ENCODE measurements around the gene PRTG. TPM values are rescaled to one million over a fixed set of nuclear protein-coding genes. Genes with fewer than 3 reads are reported as not detected.
"Not testable (repeated sequence)": the region's sequence is repeated elsewhere in the genome, so short reads cannot be mapped to it uniquely, and the experiment has no call there.

Gene PRTG
- total RNA-seq, 1 experiment from 2014 or later = 3.6 TPM

DNA sequence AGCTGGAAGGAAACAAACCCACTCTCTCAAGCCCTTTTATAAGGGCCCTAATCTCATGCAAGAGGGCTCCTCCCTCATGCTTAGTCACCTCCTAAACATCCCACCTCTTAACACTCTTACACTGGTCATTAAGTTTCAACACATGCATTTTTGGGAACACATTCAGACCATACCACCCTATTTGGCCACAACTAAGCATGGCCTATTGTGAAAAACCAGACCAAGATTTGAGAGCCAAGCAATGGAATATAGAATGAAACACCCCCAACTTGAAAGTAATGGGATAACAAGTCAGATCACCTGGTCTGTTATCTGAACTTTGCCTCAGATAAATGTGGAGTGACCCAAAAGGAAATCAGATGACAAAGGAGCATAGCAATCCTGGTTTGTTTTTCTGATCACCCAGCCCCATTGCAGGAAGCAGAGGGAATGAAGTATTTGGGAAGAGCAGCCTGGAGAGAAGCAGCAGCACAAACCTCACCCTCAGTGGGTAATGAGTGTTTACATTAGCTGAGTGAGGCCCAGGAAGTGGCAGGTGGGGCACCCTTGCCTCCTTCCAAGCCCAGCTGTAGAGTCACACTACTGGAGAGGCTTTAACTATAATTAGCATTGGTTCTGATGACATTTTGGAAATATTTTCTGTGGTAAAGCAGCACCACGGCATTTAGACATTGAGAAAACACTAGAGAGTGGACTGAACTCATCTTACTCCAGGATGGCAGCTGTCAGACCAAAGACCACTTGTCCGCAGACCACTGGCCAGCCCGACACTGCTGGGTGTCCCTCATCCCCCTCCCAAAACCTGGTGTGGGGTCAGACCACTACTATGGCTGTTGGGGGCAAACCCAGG, 48.8 kb upstream of the PRTG start (continued):
- TF ChIP-seq ZNF532 (CRISPR knock-in tag; IDR thresholded peaks at IDR 0.05; ENCODE audit: borderline replicate concordance) = no peak
- no peak for TF ChIP-seq ATF2 (CRISPR knock-in tag; IDR thresholded peaks at IDR 0.05; ENCODE audit: borderline replicate concordance, low read depth)
- no peak for TF ChIP-seq PRRX2 (CRISPR knock-in tag; IDR thresholded peaks at IDR 0.05)
- no peak for TF ChIP-seq SMAD4 (CRISPR knock-in tag; IDR thresholded peaks at IDR 0.05)

GRCh38 chr15:55789066-55789660, 46.2 kb upstream of the PRTG start:
- Mint-ChIP-seq H3K9me3 (peaks cover 11% of the 10 kb centered on the region), H3K36me3 (peaks cover 10% of the 10 kb centered on the region), H3K4me1 (peaks cover 20% of the 10 kb centered on the region), H3K27ac (no peak overlapping the region), H3K4me3 (no peak overlapping the region), H3K27me3 (ENCODE audit: low read depth) (peaks cover 3% of the 10 kb centered on the region)
- ATAC-seq (peak; percentile 71), DNase-seq (ENCODE audit: low spot score) (peak; percentile 81)
- ChIA-PET POLR2A (no interaction called here), CTCF (interaction anchor here (0.7 to 1.7 kb wide), 16 partner anchors 9 to 262 kb away, joined by 3 to 22 read pairs (median 4); no protein-coding TSS in a partner anchor)
- peak; percentile 91 for TF ChIP-seq CTCF (IDR thresholded peaks at IDR 0.05)
- TF ChIP-seq ZNF396 (CRISPR knock-in tag; IDR thresholded peaks at IDR 0.05; ENCODE audit: borderline replicate concordance) = no peak

- peaks cover 4% of the 10 kb centered on the region for H3K27me3 Mint-ChIP-seq (ENCODE audit: low read depth)
- no peaks in the 10 kb centered on the region for H3K9me3 Mint-ChIP-seq
- peak; percentile 87 for ATAC-seq
- H3K36me3 Mint-ChIP-seq = no peaks in the 10 kb centered on the region
- no peak overlapping the region for H3K4me3 Mint-ChIP-seq
- CTCF ChIA-PET = interaction anchor here (0.7 to 2.9 kb wide), 8 partner anchors 12 to 379 kb away, joined by 3 to 16 read pairs (median 4); no protein-coding TSS in a partner anchor
- peaks cover 19% of the 10 kb centered on the region for H3K4me1 Mint-ChIP-seq
- TF ChIP-seq, protein P1, sequence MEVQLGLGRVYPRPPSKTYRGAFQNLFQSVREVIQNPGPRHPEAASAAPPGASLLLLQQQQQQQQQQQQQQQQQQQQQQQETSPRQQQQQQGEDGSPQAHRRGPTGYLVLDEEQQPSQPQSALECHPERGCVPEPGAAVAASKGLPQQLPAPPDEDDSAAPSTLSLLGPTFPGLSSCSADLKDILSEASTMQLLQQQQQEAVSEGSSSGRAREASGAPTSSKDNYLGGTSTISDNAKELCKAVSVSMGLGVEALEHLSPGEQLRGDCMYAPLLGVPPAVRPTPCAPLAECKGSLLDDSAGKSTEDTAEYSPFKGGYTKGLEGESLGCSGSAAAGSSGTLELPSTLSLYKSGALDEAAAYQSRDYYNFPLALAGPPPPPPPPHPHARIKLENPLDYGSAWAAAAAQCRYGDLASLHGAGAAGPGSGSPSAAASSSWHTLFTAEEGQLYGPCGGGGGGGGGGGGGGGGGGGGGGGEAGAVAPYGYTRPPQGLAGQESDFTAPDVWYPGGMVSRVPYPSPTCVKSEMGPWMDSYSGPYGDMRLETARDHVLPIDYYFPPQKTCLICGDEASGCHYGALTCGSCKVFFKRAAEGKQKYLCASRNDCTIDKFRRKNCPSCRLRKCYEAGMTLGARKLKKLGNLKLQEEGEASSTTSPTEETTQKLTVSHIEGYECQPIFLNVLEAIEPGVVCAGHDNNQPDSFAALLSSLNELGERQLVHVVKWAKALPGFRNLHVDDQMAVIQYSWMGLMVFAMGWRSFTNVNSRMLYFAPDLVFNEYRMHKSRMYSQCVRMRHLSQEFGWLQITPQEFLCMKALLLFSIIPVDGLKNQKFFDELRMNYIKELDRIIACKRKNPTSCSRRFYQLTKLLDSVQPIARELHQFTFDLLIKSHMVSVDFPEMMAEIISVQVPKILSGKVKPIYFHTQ (CRISPR knock-in tag; IDR thresholded peaks at IDR 0.05) = no peak
- TF ChIP-seq ZNF423 (CRISPR knock-in tag; IDR thresholded peaks at IDR 0.05) (0 out of 2 replicates have a peak, but pooled peaks have one; percentile 9), KAT7 (CRISPR knock-in tag; IDR thresholded peaks at IDR 0.05; ENCODE audit: borderline replicate concordance) (no peak), PRRX2 (CRISPR knock-in tag; IDR thresholded peaks at IDR 0.05) (no peak)
- no peak for DNase-seq (ENCODE audit: low spot score)
- POLR2A ChIA-PET = no interaction called here
- H3K27ac Mint-ChIP-seq = no peak overlapping the region
Measured at GRCh38 chr15:55786341-55786740, 43.4 kb upstream of the PRTG start.

DNA sequence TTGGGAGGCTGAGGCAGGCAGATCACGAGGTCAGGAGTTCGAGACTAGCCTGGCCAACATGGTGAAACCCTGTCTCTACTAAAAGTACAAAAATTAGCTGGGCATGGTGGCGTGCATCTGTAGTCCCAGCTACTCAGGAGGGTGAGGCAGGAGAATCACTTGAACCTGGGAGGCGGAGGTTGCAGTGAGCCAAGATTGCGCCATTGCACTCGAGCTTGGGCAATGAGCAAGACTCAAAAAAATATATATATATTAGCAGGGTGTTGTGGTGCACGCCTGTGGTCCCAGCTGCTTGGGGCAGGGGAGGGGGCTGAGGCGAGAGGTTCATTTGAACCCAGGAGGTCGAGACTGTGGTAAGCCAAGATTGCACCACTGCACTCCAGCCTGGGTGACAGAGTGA, 42.6 kb upstream of the PRTG start:
- ATAC-seq; DNase-seq (ENCODE audit: low spot score); H3K36me3 Mint-ChIP-seq; H3K27ac Mint-ChIP-seq; POLR2A ChIA-PET; H3K4me3 Mint-ChIP-seq; H3K9me3 Mint-ChIP-seq: not testable (repeated sequence)
- Mint-ChIP-seq H3K4me1 (peaks cover 19% of the 10 kb centered on the region), H3K27me3 (ENCODE audit: low read depth) (peaks cover 11% of the 10 kb centered on the region)
- CTCF ChIA-PET = interaction anchor here (0.9 to 2.9 kb wide), 5 partner anchors 11 to 144 kb away, joined by 3 to 16 read pairs (median 4); no protein-coding TSS in a partner anchor

Measured in WTC11 (cell line).